CD14-positive monocyte (primary cell): Measurements from ENCODE around the gene HDAC4. TPM values are rescaled to one million over a fixed set of nuclear protein-coding genes. Genes with fewer than 3 reads are reported as not detected.

Source experiments
- DNase-seq, 3 donors: peaks; one replicate each; pipeline ENCODE4 v3.0.0-alpha.2; 2011 to 2022
- H2AFZ ChIP-seq: 2 replicates; pipeline ENCODE4 v1.6.0; 2012; ENCODE audit warnings: mild to moderate bottlenecking, low read depth, low read length, inconsistent platforms; ENCODE audit not compliant: insufficient read depth, poor library complexity, severe bottlenecking
- H3K27ac ChIP-seq, 2 donors: 1 replicate in 1 of 2; 2 replicates in 1 of 2; pipeline ENCODE4 v1.5.1; 2012 to 2013; ENCODE audit warnings: low read length in 2 of 2, control low read depth in 1 of 2, inconsistent platforms in 1 of 2, low read depth in 1 of 2, mild to moderate bottlenecking in 1 of 2
- H3K27me3 ChIP-seq, 2 donors: one replicate each; pipeline versions ENCODE4 v1.6.0 to v1.6.1; 2011 to 2013; ENCODE audit warnings: low read length in 2 of 2; ENCODE audit not compliant: control insufficient read depth in 2 of 2, insufficient read depth in 2 of 2
- H3K36me3 ChIP-seq, 2 donors: replicated peaks in 1 of 2; 1 replicate in 1 of 2; 2 replicates in 1 of 2; pipeline versions ENCODE4 v1.5.1 to v1.6.1; 2012 to 2013; ENCODE audit warnings: low read length in 2 of 2, control low read depth in 1 of 2, inconsistent platforms in 1 of 2, mild to moderate bottlenecking in 1 of 2; ENCODE audit not compliant: insufficient read depth in 2 of 2, control insufficient read depth in 1 of 2
- H3K4me1 ChIP-seq, 2 donors: 1 replicate in 1 of 2; 2 replicates in 1 of 2; pipeline versions ENCODE4 v1.5.1 to v1.6.1; 2012 to 2013; ENCODE audit warnings: low read length in 2 of 2, control low read depth in 1 of 2, inconsistent platforms in 1 of 2, mild to moderate bottlenecking in 1 of 2, moderate library complexity in 1 of 2; ENCODE audit not compliant: insufficient read depth in 2 of 2, control insufficient read depth in 1 of 2
- H3K4me2 ChIP-seq: replicated peaks from 2 replicates; pipeline ENCODE3; 2012; ENCODE audit warnings: low read length, moderate library complexity, mild to moderate bottlenecking; ENCODE audit not compliant: poor library complexity, severe bottlenecking; ENCODE audit errors: extremely low read depth
- H3K4me3 ChIP-seq, 3 experiments: fragments of 200-600 bp in 1 of 3; sonication (generic) in 1 of 3; replicated peaks in 1 of 3; 1 replicate in 2 of 3; 2 replicates in 1 of 3; pipeline ENCODE4 v1.5.1; 2011 to 2013; ENCODE audit warnings: low read length in 3 of 3, mild to moderate bottlenecking in 3 of 3, control low read depth in 2 of 3, low read depth in 2 of 3, inconsistent platforms in 1 of 3, moderate library complexity in 1 of 3
- H3K79me2 ChIP-seq: 2 replicates; pipeline ENCODE4 v1.6.0; 2012; ENCODE audit warnings: mild to moderate bottlenecking, control low read depth, inconsistent platforms, low read length, moderate library complexity; ENCODE audit not compliant: insufficient read depth
- H3K9ac ChIP-seq: 2 replicates; pipeline ENCODE4 v1.6.0; 2017; ENCODE audit warnings: low read length, mild to moderate bottlenecking; ENCODE audit not compliant: insufficient read depth, poor library complexity, severe bottlenecking
- H3K9me3 ChIP-seq, 2 donors: replicated peaks in 1 of 2; 1 replicate in 1 of 2; 2 replicates in 1 of 2; pipeline versions ENCODE4 v1.5.1 to v1.6.1; 2012 to 2013; ENCODE audit warnings: low read length in 2 of 2, control low read depth in 1 of 2; ENCODE audit not compliant: control insufficient read depth in 1 of 2, insufficient read depth in 1 of 2
- H4K20me1 ChIP-seq: 2 replicates; pipeline ENCODE4 v1.6.0; 2012; ENCODE audit warnings: mild to moderate bottlenecking, low read length, control low read depth, moderate library complexity; ENCODE audit not compliant: insufficient read depth
- H3K27ac Mint-ChIP-seq, 7 donors: one replicate each; pipeline ENCODE4 v1.8.0; 2020; ENCODE audit warnings: mild to moderate bottlenecking in 7 of 7, mixed read lengths in 7 of 7, moderate library complexity in 6 of 7, inconsistent platforms in 2 of 7
- H3K27me3 Mint-ChIP-seq, 3 donors: one replicate each; pipeline ENCODE4 v1.8.0; 2021 to 2022; ENCODE audit warnings: low read depth in 3 of 3, mild to moderate bottlenecking in 3 of 3, mixed read lengths in 3 of 3, moderate library complexity in 3 of 3, inconsistent platforms in 1 of 3
- H3K36me3 Mint-ChIP-seq, 2 donors: one replicate each; pipeline ENCODE4 v1.8.0; 2020; ENCODE audit warnings: mixed read lengths in 2 of 2, inconsistent platforms in 1 of 2, mild to moderate bottlenecking in 1 of 2
- H3K4me1 Mint-ChIP-seq: one replicate; pipeline ENCODE4 v1.8.0; 2020; ENCODE audit warnings: mild to moderate bottlenecking, mixed read lengths
- H3K4me3 Mint-ChIP-seq, 2 donors: one replicate each; pipeline ENCODE4 v1.8.0; 2020; ENCODE audit warnings: mild to moderate bottlenecking in 2 of 2, mixed read lengths in 2 of 2, moderate library complexity in 1 of 2
- H3K9me3 Mint-ChIP-seq, 7 donors: one replicate each; pipeline ENCODE4 v1.8.0; 2020 to 2022; ENCODE audit warnings: mixed read lengths in 7 of 7, mild to moderate bottlenecking in 6 of 7, moderate library complexity in 6 of 7, inconsistent platforms in 2 of 7
- WGBS: methylation state at CpG from one replicate; pipeline ENCODE4 v1.1.5; 2013; ENCODE audit warnings: missing lambda C conversion rate; ENCODE audit not compliant: insufficient coverage; 5-methylcytosine and 5-hydroxymethylcytosine counted together
- intact Hi-C, 2 donors: fragments of 100-400 bp; cut with micrococcal nuclease; formaldehyde crosslinking; loops; one replicate each; pipeline versions ENCODE4 v1.15.0 to v1.15.1; 2023
- polyA plus RNA-seq, 3 donors: library from polyadenylated mRNA; depleted of rRNA in 1 of 3; unstranded in 2 of 3; stranded (reverse) in 1 of 3; fragments of 300-500 nt in 2 of 3; fragments of >200 nt in 1 of 3; fragmentation: Illumina TruSeq in 2 of 3; gene quantifications; 1 replicate in 2 of 3; 2 replicates in 1 of 3; pipeline ENCODE4 v1.2.3, GENCODE V29; 2012 to 2021
- TF ChIP-seq, protein P1 (sequence below): fragments of 200-600 bp; IDR thresholded peaks from one replicate; pipeline ENCODE4 v1.8.0; 2022; ENCODE audit warnings: antibody characterized with exemption, mild to moderate bottlenecking

Gene HDAC4
- polyA plus RNA-seq, 3 donors, result 3.3 to 23.0 (median 4.5) TPM

- Histone ChIP-seq H3K27ac (no peak overlapping the region), H3K9ac (no peak overlapping the region), H3K4me3 (peak overlapping the region in 1 of 3 experiments; percentile 57), H3K9me3 (no peaks in the 10 kb centered on the region), H3K4me2 (peak overlapping the region; percentile 64), H3K36me3 (no peaks in the 10 kb centered on the region), H3K79me2 (no peaks in the 10 kb centered on the region), H3K4me1 (peaks cover 70 to 79% of the 10 kb centered on the region in 2 donors), H3K27me3 (peaks cover 2 to 12% of the 10 kb centered on the region in 2 donors), H2AFZ (peak overlapping the region; percentile 78), H4K20me1 (no peaks in the 10 kb centered on the region)
- no peak for DNase-seq
- H3K4me3 Mint-ChIP-seq, result peak overlapping the region; percentile 43 to 87
- H3K9me3 Mint-ChIP-seq, result peaks cover 0 to 6% (median 0%) of the 10 kb centered on the region in 7 donors
- peak overlapping the region in 2 of 7 donors; percentile 13 to 66 for H3K27ac Mint-ChIP-seq
- intact Hi-C loops, result no loop called here
- TF ChIP-seq, protein P1, sequence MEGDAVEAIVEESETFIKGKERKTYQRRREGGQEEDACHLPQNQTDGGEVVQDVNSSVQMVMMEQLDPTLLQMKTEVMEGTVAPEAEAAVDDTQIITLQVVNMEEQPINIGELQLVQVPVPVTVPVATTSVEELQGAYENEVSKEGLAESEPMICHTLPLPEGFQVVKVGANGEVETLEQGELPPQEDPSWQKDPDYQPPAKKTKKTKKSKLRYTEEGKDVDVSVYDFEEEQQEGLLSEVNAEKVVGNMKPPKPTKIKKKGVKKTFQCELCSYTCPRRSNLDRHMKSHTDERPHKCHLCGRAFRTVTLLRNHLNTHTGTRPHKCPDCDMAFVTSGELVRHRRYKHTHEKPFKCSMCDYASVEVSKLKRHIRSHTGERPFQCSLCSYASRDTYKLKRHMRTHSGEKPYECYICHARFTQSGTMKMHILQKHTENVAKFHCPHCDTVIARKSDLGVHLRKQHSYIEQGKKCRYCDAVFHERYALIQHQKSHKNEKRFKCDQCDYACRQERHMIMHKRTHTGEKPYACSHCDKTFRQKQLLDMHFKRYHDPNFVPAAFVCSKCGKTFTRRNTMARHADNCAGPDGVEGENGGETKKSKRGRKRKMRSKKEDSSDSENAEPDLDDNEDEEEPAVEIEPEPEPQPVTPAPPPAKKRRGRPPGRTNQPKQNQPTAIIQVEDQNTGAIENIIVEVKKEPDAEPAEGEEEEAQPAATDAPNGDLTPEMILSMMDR, result no peak
- WGBS, result 53% methylated on average over 14 of the region's 18 CpGs
- H3K36me3 Mint-ChIP-seq, result peaks cover 2 to 10% of the 10 kb centered on the region in 2 donors
- peaks cover 83% of the 10 kb centered on the region for H3K4me1 Mint-ChIP-seq
- peaks cover 18 to 28% (median 27%) of the 10 kb centered on the region in 3 donors for H3K27me3 Mint-ChIP-seq
Measured at GRCh38 chr2:239440511-239440959, 39.7 kb upstream of the HDAC4 start.

GRCh38 chr2:239439754-239440315 lies 39.0 kb upstream of the HDAC4 start:
- Histone ChIP-seq H3K79me2 (no peaks in the 10 kb centered on the region), H3K9ac (no peak overlapping the region), H3K36me3 (no peaks in the 10 kb centered on the region), H3K4me3 (peak overlapping the region in 1 of 3 experiments; percentile 17), H3K4me1 (peaks cover 64 to 72% of the 10 kb centered on the region in 2 donors), H2AFZ (no peak overlapping the region), H3K9me3 (no peaks in the 10 kb centered on the region), H3K27ac (no peak overlapping the region), H3K27me3 (peaks cover 2 to 12% of the 10 kb centered on the region in 2 donors), H4K20me1 (no peaks in the 10 kb centered on the region), H3K4me2 (no peak overlapping the region)
- Mint-ChIP-seq H3K27me3 (peaks cover 15 to 28% (median 27%) of the 10 kb centered on the region in 3 donors), H3K4me3 (peak overlapping the region in 1 of 2 donors; percentile 21), H3K4me1 (peaks cover 76% of the 10 kb centered on the region), H3K27ac (peak overlapping the region in 4 of 7 donors; percentile 14 to 87 (median 37)), H3K36me3 (peaks cover 2 to 10% of the 10 kb centered on the region in 2 donors), H3K9me3 (peaks cover 0 to 6% (median 0%) of the 10 kb centered on the region in 7 donors)
- WGBS, result 80% methylated on average over 10 of the region's 11 CpGs
- TF ChIP-seq, protein P1, result no peak
- intact Hi-C loops, result loop anchor here in 1 of 2 donors (5.0 kb wide), 1 partner anchor 38 kb away; the partner anchor contains the start of gene HDAC4
- no peak for DNase-seq
